GM04504 (cell line): ENCODE results near the gene CAPN1.
A peak's percentile ranks its signal among the peaks of the same experiment; 100 is the strongest.
"Not testable (repeated sequence)": the region's sequence is repeated elsewhere in the genome, so short reads cannot be mapped to it uniquely, and the experiment has no call there.

Source experiments
- DNase-seq: peaks from one replicate; pipeline ENCODE4 v3.0.0-alpha.2; 2012; ENCODE audit warnings: low read depth

The CAPN1 gene

GRCh38 chr11:65181569-65182257 lies at the start of gene CAPN1:
Gene CAPN1, plus strand, starts transcription at chr11:65181928. Its CDS starts 774 bp downstream, at chr11:65182702.
- peak; percentile 69 for DNase-seq

DNA sequence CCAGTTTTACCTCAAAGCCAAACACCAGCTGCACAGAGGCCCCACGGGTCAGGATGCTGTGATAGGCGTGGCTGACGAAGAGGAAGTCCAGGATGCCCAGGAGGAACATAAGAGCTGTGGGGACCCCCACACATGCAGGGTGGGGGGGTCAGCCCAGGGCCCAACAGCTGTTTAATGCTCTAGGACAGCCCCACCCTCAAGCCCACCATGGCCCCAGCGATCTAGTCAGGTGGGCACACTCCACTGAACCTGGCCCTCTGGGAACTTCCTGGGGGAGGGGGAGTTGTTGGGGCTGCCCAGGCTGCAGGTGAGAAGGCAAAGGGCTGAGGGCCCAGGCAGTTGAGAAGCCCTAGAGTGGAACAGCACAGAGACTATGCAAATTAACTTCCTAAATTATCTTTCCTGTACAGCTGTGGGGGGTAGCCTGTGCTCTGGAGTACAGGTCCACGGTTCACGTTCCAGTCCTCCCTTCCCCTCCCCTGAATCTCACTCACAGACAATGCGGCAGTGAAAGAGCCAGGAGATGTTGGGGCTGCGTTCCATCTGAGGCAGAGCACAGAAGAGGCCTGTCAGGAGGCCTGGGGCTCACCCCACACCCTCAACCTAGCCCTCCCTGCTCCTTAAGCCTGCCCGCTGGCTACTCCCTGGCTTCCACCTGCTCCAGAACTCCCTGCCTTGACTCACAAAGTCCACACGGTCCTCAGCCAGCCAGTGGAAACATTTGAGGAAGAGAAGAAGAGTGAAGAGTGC lies 49.3 kb upstream of the CAPN1 start:
- DNase-seq: no peak

DNA sequence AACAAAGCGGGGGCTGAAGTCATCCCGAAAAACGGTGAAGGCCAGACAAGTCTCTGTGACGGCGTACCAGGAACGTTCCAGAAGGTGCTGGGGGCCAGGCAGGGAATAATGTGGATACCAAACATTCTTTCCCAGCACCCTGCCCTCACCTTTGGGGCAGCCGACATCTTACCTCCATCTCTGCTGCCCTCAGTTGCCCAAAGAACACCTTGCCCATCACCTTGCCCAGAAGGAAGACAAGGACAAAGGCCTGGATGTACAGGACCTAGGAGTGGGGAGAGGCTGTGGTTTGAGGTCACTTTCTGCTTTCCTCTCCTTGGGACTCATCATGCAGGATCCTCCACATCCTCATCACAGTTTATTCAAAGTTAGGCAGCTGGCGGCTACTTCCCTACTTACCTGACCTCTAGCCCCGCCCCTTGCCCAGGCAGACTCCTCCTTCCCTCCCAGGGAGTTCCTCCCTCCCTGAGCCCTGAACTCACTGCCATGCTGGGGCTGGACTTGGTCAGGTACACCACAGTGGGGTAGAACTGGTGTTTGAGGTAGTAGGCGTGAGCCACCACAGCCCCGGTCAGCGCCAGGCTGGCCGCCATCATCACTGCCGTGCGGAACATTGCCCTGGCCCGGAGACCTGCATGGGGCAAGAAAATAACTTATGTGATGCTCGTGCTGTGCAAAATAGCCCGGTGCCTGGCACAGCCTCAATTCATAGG lies 48.6 kb upstream of the CAPN1 start:
- DNase-seq: no peak

DNA sequence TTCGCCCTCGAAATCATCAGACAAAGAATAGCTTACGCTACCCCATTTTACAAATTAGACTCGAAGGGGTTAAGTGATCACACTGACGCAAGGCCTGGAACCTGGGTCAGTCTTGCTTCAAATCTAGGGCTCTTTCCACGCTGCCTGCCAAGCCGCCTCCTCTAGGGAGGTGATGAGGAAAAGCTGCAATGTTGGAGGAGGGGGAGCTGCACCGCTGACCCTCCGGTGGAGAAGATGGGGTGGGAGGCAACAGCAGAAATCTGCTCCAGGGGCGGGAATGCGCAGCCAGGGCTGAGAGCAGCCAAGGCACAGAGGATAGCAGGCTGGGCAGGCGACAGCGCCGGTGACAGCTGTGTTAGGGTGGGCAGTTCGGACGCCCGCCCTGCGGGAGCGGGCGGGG lies 48.0 kb upstream of the CAPN1 start:
- DNase-seq: no peak

DNA sequence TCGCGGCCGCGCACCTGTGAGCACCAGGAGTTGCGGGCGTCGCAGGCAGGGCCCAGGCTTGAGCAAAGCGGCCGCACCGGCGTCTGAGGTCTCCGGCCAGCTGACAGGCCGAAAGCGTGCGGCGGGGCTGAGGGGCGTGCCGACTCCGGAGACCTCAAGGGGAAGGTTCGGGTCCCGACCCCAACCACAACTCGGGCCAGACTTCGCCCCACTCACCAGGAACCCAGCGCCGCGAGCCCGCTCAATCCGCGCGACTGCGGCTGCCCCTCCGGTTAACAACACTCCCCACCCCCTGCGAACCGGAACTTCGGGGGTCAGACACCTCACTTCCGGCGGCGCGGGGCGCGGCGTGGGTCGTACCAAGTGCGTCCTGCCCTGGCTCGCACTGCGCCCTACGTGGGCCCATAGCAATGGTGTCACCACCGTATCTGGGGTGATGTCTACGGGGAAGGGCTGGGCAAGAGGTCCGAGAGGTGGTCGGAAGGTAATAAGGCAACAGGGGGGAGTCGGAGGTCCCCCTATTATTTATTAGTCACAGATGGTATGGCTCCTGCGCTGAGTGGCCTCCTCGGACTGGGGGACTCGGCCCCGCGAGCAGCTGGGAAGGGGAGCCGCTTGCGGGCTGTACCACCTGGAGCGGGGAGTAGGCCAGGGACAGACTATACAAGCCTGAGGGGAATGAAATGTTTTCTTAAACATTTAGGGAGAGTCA lies 47.3 kb upstream of the CAPN1 start, which contains the start of gene SYVN1:
TSS of gene SYVN1 (minus strand) at position 280 of the 712 bp plus-strand sequence. CDS start 918 bp downstream, outside the sequence.
- DNase-seq: peak; percentile 74

- peak; percentile 91 for DNase-seq
These were observed 46.6 kb upstream of the CAPN1 start for GRCh38 chr11:65134952-65135632.

DNA sequence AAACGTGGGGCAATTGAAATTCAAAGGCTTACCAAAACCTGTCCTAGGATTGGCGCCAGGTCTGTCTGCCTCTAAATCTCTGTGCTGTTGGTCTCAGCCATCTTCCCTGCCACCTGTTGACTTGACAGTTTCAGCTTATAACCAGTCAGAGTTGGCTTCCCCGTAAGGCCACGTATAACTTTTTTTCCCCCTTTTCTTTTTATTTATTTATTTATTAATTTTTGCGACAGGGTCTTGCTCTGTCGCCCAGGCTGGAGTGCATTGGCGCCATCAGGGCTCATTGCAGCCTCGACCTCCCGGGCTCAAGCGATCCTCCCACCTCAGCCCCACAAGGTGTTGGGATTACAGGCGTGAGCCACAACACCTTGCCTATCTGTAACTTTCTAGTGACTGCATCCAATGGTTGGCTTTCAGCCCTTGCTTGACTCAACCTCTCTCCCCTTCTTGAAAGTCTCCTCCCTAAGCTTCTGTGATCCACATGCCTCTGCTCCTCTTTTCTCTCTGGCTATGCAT lies 46.0 kb upstream of the CAPN1 start:
- no peak for DNase-seq

DNA sequence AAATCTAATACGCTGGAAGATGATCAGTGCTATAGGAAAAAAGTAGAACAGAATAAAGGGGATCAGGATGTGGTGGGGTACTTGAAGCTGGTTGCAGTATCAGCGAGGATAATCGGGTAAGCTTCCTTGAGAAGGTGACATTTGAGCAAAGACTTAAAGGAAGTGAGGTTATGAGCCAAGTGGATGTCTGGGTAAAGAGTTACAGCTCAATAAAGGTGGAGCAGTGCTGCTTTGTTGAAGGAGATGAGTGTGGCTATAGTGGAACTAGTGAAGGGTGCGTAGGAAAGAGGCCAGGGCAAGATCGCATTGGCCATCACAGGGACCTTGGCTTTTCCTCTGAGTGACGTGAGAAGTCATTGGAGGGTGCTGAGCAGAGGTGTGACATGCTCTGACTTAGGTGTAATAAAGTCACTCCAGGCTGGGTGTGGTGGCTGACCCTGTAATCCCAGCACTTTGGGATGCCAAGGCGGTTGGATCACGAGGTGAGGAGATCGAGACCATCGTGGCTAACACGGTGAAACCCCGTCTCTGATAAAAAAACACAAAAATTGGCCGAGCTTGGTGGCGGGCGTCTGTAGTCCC lies 45.1 kb upstream of the CAPN1 start:
- no peak for DNase-seq

DNA sequence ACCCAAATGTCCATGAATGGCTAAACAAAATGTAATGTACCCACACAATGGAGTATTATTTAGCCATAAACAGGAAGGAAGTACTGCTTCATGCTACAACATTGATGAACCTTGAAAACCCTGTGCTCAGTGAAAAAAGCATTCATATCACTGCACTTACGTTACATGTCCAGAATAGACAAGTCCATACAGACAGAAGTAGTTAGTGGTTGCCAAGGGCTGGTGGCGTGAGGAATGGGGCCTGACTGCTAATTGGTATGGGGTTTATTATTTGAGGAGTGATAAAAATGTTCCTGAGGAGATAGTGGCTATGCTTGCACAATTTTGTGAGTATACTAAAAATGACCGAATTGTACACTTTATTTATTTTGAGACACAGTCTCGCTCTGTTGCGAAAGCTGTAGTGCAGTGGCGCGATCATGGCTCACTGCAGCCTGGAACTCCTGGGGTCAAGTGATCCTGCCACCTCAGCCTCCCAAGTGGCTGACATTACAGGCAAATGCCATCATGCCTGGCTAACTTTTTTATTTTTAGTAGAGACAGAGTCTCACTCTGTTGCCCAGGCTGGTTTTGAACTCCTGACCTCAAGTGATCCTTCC lies 39.7 kb upstream of the CAPN1 start:
- no peak for DNase-seq

DNA sequence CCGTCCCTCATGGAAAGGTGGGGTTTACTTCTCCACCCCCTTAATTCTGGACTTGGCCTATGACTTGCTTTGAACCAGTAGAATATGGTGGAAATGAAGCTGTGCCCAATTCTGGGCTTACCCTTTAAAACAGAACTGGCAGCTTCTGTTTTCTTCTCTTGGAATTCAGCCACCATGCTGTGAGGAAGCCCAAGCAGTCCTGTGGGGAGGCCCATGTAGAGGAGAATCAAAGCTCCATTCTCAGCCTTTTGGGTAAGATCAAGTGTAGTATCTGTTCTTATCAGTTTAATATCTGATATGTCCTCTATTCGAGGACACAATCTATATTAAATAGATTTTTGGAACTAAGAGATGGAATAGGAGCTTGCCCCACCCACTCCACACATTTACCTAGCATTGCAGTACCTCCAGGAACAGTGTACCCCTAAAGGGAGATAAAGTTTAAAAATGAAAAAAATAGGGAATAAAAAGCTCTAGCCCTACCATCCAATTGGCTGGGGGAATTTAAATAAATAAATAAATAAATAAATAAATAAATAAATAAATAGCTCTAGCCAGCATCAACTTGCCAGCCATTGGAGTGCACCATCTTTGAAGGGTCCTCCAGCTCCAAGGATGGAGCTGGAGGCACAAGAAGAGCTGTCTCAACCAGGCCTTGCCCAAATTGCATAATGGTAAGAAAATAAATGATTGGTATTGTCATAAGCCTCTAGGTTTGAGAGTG lies 34.2 kb upstream of the CAPN1 start:
- no peak for DNase-seq

DNA sequence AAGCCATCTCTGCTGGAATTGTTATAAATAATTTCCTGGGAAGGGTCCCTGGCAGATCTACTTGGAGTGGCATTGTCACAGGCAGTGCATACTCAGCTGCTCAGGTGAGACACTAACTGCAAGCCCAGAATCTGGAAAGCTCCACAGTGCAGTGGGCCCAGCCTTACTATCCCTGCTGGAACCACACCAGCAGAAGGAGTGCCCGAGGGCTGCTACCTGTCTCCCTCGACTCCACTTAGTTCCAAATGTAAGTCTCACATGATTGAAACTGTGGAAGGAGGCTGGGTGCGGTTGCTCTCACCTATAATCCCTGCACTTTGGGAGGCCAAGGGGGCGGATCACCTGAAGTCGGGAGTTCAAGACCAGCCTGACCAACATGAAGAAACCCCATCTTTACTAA lies 33.1 kb upstream of the CAPN1 start:
- no peak for DNase-seq

- DNase-seq: not testable (repeated sequence)
These were observed 31.6 kb upstream of the CAPN1 start for GRCh38 chr11:65150131-65150508.

GRCh38 chr11:65150509-65151299 lies 31.0 kb upstream of the CAPN1 start:
- peak; percentile 81 for DNase-seq

- DNase-seq: no peak
These were observed 30.3 kb upstream of the CAPN1 start for GRCh38 chr11:65151331-65151899.

DNA sequence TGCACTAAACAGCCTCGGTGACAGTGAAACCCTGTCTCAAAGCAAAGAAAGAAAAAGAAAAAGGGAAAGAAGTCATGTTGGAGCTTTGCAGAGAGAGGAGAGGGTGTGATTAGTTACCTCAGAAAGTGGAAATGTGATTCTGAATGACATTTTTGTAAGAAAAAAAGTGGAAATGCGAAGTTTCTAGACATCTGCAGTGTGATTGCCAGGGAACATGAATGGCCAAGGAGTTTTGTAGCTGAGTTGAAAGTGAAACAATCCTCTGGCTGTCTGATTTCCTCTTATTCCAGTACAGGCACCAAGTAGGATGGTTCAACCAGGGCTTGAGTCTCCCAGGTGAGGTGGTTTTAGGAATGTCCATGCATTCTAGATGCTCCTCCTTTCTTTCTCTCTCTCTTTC lies 29.6 kb upstream of the CAPN1 start:
- no peak for DNase-seq

- no peak for DNase-seq
These were observed 25.5 kb upstream of the CAPN1 start for GRCh38 chr11:65156256-65156655.

- no peak for DNase-seq
These were observed 24.8 kb upstream of the CAPN1 start for GRCh38 chr11:65156926-65157325.

DNA sequence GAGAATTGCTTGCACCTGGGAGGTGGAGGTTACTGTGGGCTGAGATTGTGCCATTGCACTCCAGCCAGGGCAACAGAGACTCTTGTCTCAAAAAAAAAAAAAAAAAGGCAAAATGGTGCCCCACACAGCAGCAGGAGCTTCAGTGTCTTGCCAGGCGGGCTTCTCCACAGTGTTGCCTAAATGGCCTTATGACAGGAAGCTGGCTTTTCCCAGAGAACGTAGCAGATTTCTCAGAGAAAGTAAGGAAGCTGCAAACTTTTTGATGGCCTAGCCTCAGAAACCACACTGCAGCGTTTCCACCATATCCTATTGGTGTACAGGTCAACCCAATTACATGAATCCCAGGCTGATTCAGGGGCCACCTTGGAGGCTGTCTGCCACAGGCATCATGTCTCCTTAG lies 24.4 kb upstream of the CAPN1 start:
- DNase-seq: no peak

DNA sequence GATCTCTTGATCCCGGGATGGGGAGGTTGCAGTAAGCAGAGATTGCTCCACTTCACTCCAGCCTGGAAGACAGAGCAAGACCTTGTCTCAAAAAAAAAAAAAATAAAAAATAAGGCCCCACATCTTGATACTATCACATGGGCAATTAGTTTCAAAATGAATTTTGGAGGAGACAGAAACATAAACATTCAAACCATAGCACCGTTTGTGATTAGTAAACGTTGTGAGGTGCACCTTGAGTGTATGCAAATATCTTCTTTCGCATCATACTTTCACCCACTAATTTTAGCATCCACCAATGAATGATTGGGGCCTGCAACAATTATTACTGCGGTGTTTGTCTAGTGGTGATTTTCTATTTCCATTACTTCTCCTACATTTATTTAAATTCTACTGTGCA lies 22.7 kb upstream of the CAPN1 start:
- DNase-seq: no peak
